ENCODE data around the gene STXBP4. TPM values are rescaled to one million over a fixed set of nuclear protein-coding genes. Genes with fewer than 3 reads are reported as not detected.
A peak's percentile ranks its signal among the peaks of the same experiment; 100 is the strongest.

The STXBP4 gene
- total RNA-seq, 1 donor from 2014 or later = 5.1 TPM

DNA sequence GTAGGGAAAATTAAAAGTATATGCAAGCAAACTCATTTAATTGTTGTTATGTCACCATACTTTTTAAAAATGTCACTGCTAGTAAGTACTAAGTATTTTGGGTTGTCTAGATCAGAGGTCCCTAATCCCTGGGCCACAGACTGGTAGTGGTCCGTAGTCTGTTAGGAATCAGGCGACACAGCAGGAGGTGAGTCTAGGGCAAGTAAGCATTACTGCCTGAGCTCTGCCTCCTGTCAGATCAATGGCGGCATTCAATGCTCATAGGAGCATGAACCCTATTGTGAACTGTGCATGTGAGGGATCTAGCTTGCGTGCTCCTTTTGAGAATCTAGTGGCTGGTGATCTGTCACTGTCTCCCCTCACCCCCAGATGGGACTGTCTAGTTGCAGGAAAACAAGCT, 21.6 kb downstream of the STXBP4 start:
- no peak for DNase-seq (ENCODE audit: low read depth)
- no peak overlapping the region for H3K4me3 ChIP-seq (ENCODE audit: low read depth, low read length)
- TF ChIP-seq, protein P1, sequence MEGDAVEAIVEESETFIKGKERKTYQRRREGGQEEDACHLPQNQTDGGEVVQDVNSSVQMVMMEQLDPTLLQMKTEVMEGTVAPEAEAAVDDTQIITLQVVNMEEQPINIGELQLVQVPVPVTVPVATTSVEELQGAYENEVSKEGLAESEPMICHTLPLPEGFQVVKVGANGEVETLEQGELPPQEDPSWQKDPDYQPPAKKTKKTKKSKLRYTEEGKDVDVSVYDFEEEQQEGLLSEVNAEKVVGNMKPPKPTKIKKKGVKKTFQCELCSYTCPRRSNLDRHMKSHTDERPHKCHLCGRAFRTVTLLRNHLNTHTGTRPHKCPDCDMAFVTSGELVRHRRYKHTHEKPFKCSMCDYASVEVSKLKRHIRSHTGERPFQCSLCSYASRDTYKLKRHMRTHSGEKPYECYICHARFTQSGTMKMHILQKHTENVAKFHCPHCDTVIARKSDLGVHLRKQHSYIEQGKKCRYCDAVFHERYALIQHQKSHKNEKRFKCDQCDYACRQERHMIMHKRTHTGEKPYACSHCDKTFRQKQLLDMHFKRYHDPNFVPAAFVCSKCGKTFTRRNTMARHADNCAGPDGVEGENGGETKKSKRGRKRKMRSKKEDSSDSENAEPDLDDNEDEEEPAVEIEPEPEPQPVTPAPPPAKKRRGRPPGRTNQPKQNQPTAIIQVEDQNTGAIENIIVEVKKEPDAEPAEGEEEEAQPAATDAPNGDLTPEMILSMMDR (conservative IDR thresholded peaks at IDR 0.05; ENCODE audit: low read depth, low read length) = no peak

DNA sequence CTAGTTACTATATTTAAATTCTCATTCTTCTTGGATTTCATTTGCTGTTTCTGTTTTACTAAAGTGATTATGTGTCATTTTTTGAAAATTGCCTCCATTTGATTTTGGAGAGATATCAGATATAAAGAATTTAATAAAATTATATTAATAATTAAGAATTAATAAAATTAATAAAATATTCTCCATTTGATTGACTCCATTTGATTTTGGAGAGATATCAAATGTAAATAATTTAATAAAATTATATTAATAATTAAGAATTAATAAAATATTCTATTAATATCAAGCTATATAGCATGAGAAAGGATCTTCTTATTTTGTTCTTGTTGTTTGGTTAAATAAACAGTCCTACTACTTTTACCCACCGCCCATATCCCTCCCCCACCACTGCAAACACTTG, 23.0 kb downstream of the STXBP4 start:
- no peak for DNase-seq (ENCODE audit: low read depth)
- TF ChIP-seq, protein P1 (conservative IDR thresholded peaks at IDR 0.05; ENCODE audit: low read depth, low read length) = no peak
- H3K4me3 ChIP-seq (ENCODE audit: low read depth, low read length) = no peak overlapping the region

DNA sequence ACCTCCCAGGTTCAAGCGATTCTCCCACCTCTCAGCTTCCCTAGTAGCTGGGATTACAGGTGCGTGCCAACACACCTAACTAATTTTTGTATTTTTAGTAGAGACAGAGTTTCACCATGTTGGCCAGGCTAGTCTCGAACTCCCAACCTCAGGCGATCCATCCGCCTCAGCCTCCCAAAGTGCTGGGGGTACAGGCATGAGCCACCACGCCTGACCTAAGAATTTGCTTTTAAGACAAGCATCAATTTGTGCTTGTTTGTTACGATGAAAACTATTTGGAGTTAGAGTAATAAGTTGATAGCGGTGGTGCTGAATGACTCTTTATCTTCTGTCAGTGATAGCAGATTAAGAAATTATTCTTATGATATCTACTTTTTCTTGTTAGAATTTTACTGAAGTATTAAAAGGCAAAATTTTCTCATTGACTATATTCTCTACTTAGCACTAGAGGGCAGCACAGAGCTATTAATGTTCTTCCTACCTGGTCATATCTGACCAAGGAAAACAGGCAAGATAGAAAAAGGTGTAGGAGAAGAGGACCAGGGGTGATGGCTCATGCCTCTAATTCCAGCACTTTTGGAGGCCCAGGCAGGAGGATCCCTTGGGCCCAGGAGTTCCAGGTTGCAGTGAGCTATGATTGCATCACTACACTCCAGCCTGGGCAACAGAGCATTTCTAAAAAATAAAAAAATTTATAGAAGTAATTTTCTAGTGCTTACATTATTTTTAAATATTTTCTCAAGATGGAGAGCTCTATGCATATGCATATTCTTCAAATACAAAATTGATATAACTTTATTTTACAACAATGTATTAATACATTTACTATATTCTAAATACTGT, 24.5 kb downstream of the STXBP4 start:
- TF ChIP-seq, protein P1 (conservative IDR thresholded peaks at IDR 0.05; ENCODE audit: low read depth, low read length) = peak; percentile 65
- H3K4me3 ChIP-seq (ENCODE audit: low read depth, low read length) = no peak overlapping the region
- no peak for DNase-seq (ENCODE audit: low read depth)

DNA sequence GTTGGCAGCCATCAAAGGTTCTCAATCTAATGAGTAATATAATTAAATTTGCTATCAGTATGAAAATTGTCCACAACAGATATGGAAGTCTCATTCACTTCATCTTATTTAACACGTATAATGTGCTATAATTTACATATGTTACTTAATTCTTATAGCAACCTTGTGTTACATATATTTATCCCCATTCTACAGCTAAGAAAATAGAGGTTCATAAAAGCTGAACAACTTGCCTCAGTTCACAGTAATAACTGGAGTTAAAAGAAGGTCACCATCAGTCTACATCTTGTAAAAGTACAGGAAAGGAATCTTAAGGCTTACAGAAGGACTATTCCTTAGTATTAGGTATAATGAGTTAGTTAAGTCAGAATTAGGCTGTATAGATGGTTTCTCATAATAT, 27.9 kb downstream of the STXBP4 start:
- DNase-seq (ENCODE audit: low read depth) = no peak
- no peak overlapping the region for H3K4me3 ChIP-seq (ENCODE audit: low read depth, low read length)
- TF ChIP-seq, protein P1 (conservative IDR thresholded peaks at IDR 0.05; ENCODE audit: low read depth, low read length) = no peak

DNA sequence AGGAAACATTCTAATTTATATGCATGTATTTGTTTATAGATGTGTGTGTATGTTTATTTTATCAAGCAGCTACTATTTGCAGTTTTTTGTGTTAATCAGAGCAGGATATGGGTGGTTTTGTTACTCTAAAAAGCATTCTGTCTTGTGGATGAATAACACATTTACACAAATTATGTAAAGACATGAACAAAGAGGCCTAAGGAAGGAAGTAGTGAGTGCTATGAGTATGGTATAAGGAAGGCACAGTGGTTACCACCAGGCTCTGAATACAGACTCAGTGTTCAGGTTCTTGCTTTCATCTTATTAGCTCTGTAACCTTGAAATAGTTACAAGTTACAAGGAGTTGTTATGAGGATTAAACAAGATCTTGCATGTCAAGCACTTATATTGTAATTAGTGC, 33.9 kb downstream of the STXBP4 start:
- no peak overlapping the region for H3K4me3 ChIP-seq (ENCODE audit: low read depth, low read length)
- TF ChIP-seq, protein P1 (conservative IDR thresholded peaks at IDR 0.05; ENCODE audit: low read depth, low read length) = no peak
- DNase-seq (ENCODE audit: low read depth) = no peak

DNA sequence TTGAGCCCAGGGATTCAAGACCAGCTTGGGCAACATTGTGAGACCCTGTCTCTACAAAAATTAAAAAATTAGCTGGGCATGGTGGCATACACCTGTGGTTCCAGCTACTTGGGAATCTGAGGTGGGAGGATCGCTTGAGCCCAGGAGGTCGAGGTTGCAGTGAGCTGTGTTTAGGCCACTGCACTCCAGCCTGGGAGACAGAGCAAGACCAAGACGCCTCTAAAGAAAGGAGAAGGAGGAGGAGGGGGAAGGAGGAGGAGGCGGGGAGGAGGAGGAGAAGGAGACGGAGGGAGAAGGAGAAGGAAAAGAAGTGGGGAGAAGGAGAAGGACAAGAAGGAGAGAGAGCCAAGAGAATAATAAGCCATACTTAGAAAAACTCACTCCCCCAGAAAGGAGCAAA, 35.9 kb downstream of the STXBP4 start:
- H3K4me3 ChIP-seq (ENCODE audit: low read depth, low read length) = no peak overlapping the region
- TF ChIP-seq, protein P1 (conservative IDR thresholded peaks at IDR 0.05; ENCODE audit: low read depth, low read length) = no peak
- no peak for DNase-seq (ENCODE audit: low read depth)

DNA sequence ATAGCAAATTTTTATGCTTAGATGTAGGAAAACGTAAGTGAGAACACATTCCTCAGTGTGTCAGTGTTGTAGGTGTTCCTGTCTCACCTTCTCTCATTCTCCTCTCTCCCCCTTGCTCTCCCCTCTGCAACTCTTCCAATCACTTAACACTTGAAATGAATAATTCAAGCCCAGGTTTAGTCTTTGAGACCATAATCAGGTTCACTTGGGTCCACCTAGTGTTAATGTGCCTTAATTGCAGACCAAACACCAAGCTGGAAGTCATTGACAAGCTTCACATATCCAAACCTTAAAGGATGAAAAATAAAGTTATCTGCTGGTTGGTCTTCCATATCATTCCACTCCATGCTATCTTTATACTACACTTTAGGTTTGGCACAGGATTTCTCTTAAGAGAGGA, 37.0 kb downstream of the STXBP4 start:
- TF ChIP-seq, protein P1 (conservative IDR thresholded peaks at IDR 0.05; ENCODE audit: low read depth, low read length) = peak; percentile 57
- H3K4me3 ChIP-seq (ENCODE audit: low read depth, low read length) = no peak overlapping the region
- no peak for DNase-seq (ENCODE audit: low read depth)
